ACC112 (cell line): ENCODE data around the gene DCAF11.

Experiments used
- H2AFZ ChIP-seq: fragments of 200-600 bp; sonication (generic); one replicate; pipeline ENCODE4 v1.6.0; 2017; ENCODE audit warnings: antibody characterized with exemption, low read length; ENCODE audit not compliant: unreplicated experiment
- H3K27ac ChIP-seq: fragments of 200-600 bp; sonication (generic); 2 replicates; pipeline ENCODE4 v1.5.1; 2014; ENCODE audit warnings: low read depth, mild to moderate bottlenecking, antibody characterized with exemption, low read length, moderate library complexity
- H3K27me3 ChIP-seq: fragments of 200-600 bp; sonication (generic); 2 replicates; pipeline ENCODE4 v1.6.1; 2014; ENCODE audit warnings: mild to moderate bottlenecking, antibody characterized with exemption, low read length, moderate library complexity, mixed read lengths; ENCODE audit not compliant: insufficient read depth
- H3K36me3 ChIP-seq: fragments of 200-600 bp; sonication (generic); 2 replicates; pipeline ENCODE4 v1.6.1; 2016; ENCODE audit warnings: mild to moderate bottlenecking, antibody characterized with exemption, low read length, moderate library complexity, mixed read lengths; ENCODE audit not compliant: insufficient read depth
- H3K4me1 ChIP-seq: fragments of 200-600 bp; sonication (generic); one replicate; pipeline ENCODE4 v1.6.1; 2016; ENCODE audit warnings: low read length, mixed read lengths; ENCODE audit not compliant: insufficient read depth, unreplicated experiment, control insufficient read depth
- H3K4me3 ChIP-seq: fragments of 200-600 bp; sonication (generic); 2 replicates; pipeline ENCODE4 v1.5.1; 2014; ENCODE audit warnings: mild to moderate bottlenecking, low read depth, low read length
- H3K79me2 ChIP-seq: fragments of 200-600 bp; sonication (generic); one replicate; pipeline ENCODE4 v1.6.0; 2016; ENCODE audit warnings: low read length; ENCODE audit not compliant: control insufficient read depth, unreplicated experiment, insufficient read depth

The DCAF11 gene

DNA sequence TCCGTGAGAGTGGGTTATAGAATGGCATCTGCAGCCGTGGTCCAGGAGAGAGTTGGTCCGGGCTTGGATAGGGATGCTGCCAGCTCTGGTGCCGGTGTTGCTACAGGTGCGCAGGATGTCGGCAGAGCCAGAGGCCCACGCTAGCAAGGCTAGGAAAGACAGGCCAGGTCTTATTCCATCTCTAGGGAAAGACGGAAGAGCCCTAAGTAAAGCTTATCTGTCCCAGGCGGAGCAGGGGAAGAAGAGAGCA is 20.9 kb downstream of the DCAF11 start:
- Histone ChIP-seq H3K4me3 (peak overlapping the region; percentile 93), H3K27me3 (no peaks in the 10 kb centered on the region), H3K36me3 (peaks cover 6% of the 10 kb centered on the region; the same call in 1 of the 2 replicates), H2AFZ (peak overlapping the region; percentile 50), H3K79me2 (peaks cover 40% of the 10 kb centered on the region), H3K27ac (no peak overlapping the region), H3K4me1 (peaks cover 30% of the 10 kb centered on the region)

- Histone ChIP-seq H3K36me3 (peaks cover 6% of the 10 kb centered on the region; the same call in 1 of the 2 replicates), H2AFZ (peak within 1 kb of the TSS; percentile 62), H3K4me3 (peak within 1 kb of the TSS; percentile 93), H3K4me1 (peaks cover 30% of the 10 kb centered on the region), H3K27ac (peak within 1 kb of the TSS; percentile 54; the same call in 1 of the 2 replicates), H3K79me2 (peaks cover 45% of the 10 kb centered on the region), H3K27me3 (no peaks in the 10 kb centered on the region)
These were observed 21.5 kb downstream of the DCAF11 start, which contains the start of gene PSME1 for GRCh38 chr14:24135834-24136683. Gene PSME1, plus strand, starts transcription at chr14:24136194. Its CDS starts 69 bp downstream, at chr14:24136263.

DNA sequence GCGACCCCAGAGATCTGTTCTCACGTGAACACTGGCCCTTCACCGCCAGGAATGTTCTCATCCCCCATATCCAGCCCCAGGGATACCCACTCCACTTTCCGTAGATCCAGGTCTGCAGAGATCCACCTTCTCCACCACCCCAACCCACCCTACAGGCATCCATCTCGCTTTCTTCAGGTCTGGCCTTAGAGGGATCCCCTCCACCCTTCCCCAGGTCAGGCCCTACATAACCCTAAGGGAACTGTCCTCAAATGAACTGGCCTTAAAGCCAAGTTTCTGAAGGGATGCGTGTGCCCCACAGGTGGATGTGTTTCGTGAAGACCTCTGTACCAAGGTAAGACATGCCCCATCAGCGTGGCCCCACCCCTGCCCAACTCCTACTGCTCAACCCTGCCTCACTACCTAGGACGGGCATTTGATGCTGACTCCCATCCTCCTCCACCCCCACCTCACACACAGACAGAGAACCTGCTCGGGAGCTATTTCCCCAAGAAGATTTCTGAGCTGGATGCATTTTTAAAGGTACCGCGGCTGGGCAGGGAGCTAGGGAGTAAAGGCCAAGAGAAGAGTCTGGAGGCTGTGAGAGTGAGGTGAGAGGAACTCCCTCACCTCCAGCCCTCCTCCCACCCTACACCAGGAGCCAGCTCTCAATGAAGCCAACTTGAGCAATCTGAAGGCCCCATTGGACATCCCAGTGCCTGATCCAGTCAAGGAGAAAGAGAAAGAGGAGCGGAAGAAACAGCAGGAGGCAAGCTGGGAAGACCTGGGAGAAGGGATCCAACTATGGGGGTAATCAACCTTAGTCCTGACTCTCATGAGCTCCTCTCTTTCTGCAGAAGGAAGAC is 22.3 kb downstream of the DCAF11 start:
- Histone ChIP-seq H2AFZ (no peak overlapping the region), H3K4me1 (peaks cover 30% of the 10 kb centered on the region), H3K36me3 (peaks cover 6% of the 10 kb centered on the region; the same call in 1 of the 2 replicates), H3K27me3 (no peaks in the 10 kb centered on the region), H3K4me3 (peak overlapping the region; percentile 93), H3K27ac (no peak overlapping the region), H3K79me2 (peaks cover 46% of the 10 kb centered on the region)

DNA sequence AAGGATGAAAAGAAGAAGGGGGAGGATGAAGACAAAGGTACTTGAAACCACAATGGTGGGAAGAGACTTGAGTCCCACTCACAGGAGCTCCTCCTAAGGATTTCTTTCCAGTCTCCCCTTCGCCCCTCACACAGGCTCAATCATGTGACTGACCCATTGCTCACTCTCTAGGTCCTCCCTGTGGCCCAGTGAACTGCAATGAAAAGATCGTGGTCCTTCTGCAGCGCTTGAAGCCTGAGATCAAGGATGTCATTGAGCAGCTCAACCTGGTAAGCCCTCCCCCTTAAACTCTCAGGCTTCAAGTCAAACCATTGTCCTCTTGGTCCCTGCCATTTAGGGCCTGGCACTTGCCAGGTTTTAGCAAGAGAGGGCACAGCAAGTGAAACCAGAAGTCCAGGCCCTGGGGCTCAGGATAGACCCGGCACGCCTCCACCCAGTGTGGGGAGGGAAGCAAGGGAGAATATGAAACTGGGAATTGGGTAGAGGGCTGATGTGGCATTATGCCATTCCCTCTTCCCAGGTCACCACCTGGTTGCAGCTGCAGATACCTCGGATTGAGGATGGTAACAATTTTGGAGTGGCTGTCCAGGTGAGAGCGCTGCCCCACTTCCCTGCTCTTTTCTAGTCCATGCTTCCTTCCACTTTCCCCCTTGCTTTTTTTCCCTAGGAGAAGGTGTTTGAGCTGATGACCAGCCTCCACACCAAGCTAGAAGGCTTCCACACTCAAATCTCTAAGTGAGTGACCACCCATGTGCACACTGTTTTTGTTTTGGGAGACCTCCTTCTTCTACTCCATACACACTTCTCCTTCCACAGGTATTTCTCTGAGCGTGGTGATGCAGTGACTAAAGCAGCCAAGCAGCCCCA is 23.2 kb downstream of the DCAF11 start:
- H3K27me3 ChIP-seq = no peaks in the 10 kb centered on the region
- peak overlapping the region; percentile 93 for H3K4me3 ChIP-seq
- peaks cover 31% of the 10 kb centered on the region for H3K4me1 ChIP-seq
- peaks cover 46% of the 10 kb centered on the region for H3K79me2 ChIP-seq
- no peak overlapping the region for H3K27ac ChIP-seq
- peaks cover 9% of the 10 kb centered on the region; the same call in 1 of the 2 replicates for H3K36me3 ChIP-seq
- H2AFZ ChIP-seq = no peak overlapping the region

DNA sequence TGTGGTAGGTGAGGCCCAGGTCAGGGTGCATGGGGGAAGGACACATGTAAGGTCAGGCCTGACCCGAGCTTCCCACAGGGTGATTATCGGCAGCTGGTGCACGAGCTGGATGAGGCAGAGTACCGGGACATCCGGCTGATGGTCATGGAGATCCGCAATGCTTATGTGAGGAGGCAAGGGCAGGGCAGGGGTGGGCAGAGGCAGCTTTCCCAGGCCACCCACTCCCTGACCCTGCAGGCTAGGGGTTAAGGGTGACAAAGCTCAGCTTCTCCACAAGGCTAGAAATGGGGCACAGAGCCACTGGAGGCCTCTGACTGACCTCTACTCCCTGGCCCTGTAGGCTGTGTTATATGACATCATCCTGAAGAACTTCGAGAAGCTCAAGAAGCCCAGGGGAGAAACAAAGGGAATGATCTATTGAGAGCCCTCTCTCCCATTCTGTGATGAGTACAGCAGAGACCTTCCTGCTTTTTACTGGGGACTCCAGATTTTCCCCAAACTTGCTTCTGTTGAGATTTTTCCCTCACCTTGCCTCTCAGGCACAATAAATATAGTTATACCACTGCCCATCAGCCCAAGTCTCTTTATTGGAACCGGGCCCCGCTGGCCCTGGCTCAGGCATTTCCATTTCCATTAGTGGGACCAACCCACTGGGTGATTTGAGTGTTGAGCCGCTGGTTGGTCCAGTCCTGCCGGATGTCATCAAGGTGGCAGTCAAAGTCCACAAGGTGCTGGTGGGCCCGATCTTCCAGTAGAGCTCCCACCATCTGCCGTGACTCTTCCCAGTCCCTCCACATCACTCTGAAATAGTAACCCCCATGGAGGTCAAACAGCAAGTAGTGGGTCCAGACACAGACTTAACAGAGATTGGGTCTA is 24.1 kb downstream of the DCAF11 start:
- Histone ChIP-seq H2AFZ (no peak overlapping the region), H3K36me3 (peaks cover 14% of the 10 kb centered on the region), H3K4me1 (peaks cover 40% of the 10 kb centered on the region), H3K79me2 (peaks cover 46% of the 10 kb centered on the region), H3K27me3 (no peaks in the 10 kb centered on the region), H3K27ac (0 out of 2 replicates have a peak overlapping the region, but pooled peaks have one; percentile 9), H3K4me3 (peak overlapping the region; percentile 94; the same call in 1 of the 2 replicates)

DNA sequence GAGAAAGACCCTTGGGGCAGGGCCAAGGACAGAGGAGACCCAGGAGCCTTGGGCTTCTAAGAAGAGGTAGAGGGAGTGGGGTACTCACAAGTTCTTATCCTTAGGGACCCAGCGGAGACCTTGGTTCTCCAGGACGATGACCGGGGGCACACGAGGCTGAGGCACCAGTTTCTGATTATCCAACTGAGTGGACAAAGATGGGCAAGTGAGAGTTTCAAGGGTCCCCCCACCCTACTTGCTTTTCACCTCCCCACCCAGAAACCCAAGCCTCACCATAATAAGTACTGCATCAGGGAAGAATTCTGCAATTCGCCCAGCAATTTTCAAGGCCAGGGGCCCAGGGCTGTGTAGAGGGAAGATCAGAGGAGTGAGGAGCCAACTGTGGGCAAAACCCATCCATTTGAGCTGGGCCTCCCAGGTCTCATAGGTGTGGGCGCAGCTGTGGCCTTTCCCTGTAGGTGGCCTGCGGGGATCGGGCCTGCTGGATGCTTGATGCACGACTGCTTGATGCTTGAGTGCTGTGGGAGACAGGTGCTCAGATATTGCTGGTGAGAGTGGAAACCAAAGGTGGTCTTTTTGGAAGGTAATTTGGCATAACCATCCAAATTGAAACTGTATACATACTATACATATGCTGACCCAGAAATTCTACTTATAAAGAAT is 24.8 kb downstream of the DCAF11 start:
- Histone ChIP-seq H3K27ac (no peak overlapping the region), H3K4me3 (peak overlapping the region; percentile 94), H3K36me3 (peaks cover 21% of the 10 kb centered on the region), H3K4me1 (peaks cover 48% of the 10 kb centered on the region), H3K27me3 (no peaks in the 10 kb centered on the region), H2AFZ (no peak overlapping the region), H3K79me2 (peaks cover 53% of the 10 kb centered on the region)

DNA sequence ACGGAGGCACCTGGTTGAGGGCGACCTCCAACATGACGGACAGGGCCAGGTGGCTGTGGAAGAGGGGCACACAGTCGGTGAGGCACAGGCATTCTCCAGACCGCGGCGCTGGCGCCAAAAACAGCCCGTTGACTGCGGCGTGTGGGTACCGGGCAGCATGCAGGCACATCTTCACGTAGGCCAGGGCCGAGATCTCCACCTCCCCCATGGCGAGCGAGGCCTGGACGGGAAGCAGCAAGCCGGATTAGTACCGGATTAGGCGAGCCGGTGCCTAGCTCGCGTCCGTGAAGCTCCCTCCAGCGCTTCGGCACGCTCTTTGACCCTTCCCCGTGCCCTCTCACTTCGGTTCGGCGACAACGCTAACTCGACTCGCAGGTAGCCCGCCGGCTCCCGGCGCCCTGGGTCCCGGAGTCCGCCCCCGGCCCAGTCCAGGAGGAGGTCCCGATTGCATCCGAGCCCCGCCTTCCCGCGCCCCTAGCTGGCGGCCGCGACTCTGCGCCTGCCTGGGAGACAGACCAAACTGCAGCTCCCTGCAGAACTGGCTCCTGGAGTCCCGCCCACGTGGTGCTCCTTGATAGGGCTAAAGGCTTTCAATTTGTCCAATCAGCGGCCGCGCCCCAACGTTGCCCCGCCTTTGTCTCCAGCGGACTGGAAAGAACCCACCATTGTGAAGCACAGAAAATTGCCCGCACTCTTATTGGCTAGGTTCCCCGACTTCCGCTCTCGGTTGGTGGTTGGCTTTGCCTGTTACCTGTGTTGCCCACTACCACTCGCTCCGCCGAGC is 26.7 kb downstream of the DCAF11 start, which contains the start of gene EMC9:
Gene EMC9 (minus strand): TSS at position 495 of the 784 bp plus-strand sequence. CDS start 287 bp downstream, at position 208.
- Histone ChIP-seq H3K79me2 (peaks cover 69% of the 10 kb centered on the region), H3K27ac (peak within 1 kb of the TSS; percentile 60), H3K4me3 (peak within 1 kb of the TSS; percentile 94), H3K36me3 (peaks cover 26% of the 10 kb centered on the region), H2AFZ (peak within 1 kb of the TSS; percentile 57), H3K27me3 (no peaks in the 10 kb centered on the region), H3K4me1 (peaks cover 60% of the 10 kb centered on the region)

DNA sequence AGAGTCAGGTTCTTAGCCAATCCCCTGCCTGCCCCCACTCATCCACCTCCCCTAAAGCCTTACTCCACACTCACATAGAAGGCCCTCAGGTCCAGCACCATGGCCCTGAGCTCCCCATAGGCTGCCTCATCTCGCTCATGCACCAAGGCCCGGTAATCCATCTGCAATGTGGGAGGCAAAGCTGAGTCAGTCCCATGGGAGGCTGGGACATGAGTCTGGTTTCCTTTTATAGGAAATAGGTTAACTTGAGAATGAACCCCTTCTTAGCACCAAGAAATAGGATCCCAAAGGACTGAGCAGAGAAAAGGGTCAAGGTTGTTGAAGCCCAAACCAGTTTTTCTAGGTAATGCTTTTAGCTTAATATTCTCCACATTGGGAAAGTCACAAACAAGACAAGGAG is 28.9 kb downstream of the DCAF11 start:
- no peak overlapping the region for H2AFZ ChIP-seq
- H3K36me3 ChIP-seq = peaks cover 26% of the 10 kb centered on the region
- peaks cover 60% of the 10 kb centered on the region for H3K79me2 ChIP-seq
- H3K4me3 ChIP-seq = peak overlapping the region; percentile 40
- H3K4me1 ChIP-seq = peaks cover 48% of the 10 kb centered on the region
- H3K27ac ChIP-seq = peak overlapping the region; percentile 68
- H3K27me3 ChIP-seq = no peaks in the 10 kb centered on the region
